Activated T-cell treated with anti-CD3 and anti-CD28 coated beads, Interleukin-2, amount 50 U/mL, for 4 hours (primary cell): ENCODE measurements around the gene KIF1C. TPM values are rescaled to one million over a fixed set of nuclear protein-coding genes. Genes with fewer than 3 reads are reported as not detected.
A peak's percentile ranks its signal among the peaks of the same experiment; 100 is the strongest.

ENCODE experiments used
- ATAC-seq, 2 donors: fragments of 200-7000 bp; cut with Tn5 transposase; one replicate each; pipeline ENCODE4 v1.10.0; 2021
- DNase-seq: peaks from one replicate; pipeline ENCODE4 v3.0.0-alpha.2; 2020
- H3K27me3 Mint-ChIP-seq: one replicate; pipeline ENCODE4 v1.8.0; 2021; ENCODE audit warnings: low read depth, mixed read lengths
- H3K36me3 Mint-ChIP-seq: one replicate; pipeline ENCODE4 v1.8.0; 2022; ENCODE audit warnings: mixed read lengths; ENCODE audit not compliant: insufficient read depth
- H3K4me1 Mint-ChIP-seq: one replicate; pipeline ENCODE4 v1.8.0; 2021; ENCODE audit warnings: low read depth, mixed read lengths
- H3K4me3 Mint-ChIP-seq: one replicate; pipeline ENCODE4 v1.8.0; 2021; ENCODE audit warnings: mild to moderate bottlenecking, moderate library complexity, mixed read lengths
- H3K9me3 Mint-ChIP-seq: one replicate; pipeline ENCODE4 v1.8.0; 2021; ENCODE audit warnings: mixed read lengths
- total RNA-seq, 3 donors: library from RNA; stranded (reverse); gene quantifications; one replicate each; pipeline ENCODE4 v1.2.1, GENCODE V29; 2021

KIF1C gene
- total RNA-seq, 3 donors from 2014 or later, result 42.7 to 49.9 (median 49.4) TPM

DNA sequence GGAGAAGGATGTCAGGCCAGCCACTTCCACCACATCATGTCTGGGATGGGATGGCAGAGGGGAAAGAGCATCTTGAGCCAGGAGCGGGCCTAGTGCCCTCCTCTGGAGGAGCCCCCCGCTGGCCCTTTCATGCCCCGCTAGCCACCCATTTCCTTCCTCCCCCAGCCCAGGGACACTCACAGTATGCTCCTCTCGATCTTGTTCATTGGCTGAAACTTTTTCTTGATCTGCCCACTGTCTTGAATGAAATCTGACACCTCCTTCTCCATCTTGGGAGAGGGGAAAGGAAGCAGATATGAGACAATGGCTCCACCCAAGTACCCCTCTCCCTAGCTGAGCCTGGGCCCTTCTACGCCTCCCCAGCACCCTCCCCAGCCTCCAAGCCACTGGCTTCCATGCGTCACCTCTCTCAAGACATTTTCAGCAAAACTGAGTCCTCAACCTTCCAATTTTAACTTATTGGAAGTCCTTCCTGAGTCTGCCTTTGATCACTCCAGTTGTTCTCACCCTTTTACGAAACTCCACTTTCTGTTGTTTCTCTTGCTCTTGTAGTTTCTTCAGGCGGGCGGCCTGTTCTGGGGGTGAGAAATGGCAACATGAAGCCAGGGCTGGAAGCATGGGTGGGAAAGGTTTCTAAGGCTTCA, 37.3 kb upstream of the KIF1C start:
- no peak for ATAC-seq
- no peaks in the 10 kb centered on the region for H3K27me3 Mint-ChIP-seq
- peaks cover 21% of the 10 kb centered on the region for H3K36me3 Mint-ChIP-seq
- H3K4me1 Mint-ChIP-seq, result peaks cover 9% of the 10 kb centered on the region
- no peaks in the 10 kb centered on the region for H3K9me3 Mint-ChIP-seq
- no peak overlapping the region for H3K4me3 Mint-ChIP-seq
- DNase-seq, result no peak

DNA sequence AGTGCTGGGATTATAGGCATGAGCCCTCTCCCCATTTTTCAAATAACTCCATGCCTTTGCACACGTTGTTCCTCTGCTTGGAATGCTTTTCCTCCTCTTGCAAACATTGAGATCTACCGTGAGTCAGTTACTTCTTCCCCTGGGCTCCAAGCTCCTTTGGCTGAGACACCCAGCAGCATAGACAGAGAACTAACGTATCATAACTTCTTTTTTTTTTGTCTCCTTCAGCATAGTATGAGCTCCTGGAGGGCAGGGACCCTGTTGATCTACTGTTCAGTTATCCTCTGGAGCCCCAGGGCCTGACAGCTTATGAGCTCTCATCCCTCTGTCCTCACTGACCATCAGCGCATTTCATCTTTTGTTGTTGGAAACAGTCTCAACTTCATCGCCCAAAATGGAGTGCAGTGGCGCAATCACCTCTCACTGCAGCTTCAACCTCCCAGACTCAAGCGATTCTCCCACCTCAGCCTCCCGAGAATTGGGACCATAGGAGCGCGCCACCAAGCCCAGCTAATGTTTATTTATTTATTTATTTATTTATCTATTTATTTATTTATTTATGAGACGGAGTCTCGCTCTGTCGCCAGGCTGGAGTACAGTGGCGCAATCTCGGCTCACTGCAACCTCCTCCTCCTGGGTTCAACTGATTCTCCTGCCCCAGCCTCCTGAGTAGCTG, 32.3 kb upstream of the KIF1C start:
- H3K36me3 Mint-ChIP-seq, result peaks cover 23% of the 10 kb centered on the region

DNA sequence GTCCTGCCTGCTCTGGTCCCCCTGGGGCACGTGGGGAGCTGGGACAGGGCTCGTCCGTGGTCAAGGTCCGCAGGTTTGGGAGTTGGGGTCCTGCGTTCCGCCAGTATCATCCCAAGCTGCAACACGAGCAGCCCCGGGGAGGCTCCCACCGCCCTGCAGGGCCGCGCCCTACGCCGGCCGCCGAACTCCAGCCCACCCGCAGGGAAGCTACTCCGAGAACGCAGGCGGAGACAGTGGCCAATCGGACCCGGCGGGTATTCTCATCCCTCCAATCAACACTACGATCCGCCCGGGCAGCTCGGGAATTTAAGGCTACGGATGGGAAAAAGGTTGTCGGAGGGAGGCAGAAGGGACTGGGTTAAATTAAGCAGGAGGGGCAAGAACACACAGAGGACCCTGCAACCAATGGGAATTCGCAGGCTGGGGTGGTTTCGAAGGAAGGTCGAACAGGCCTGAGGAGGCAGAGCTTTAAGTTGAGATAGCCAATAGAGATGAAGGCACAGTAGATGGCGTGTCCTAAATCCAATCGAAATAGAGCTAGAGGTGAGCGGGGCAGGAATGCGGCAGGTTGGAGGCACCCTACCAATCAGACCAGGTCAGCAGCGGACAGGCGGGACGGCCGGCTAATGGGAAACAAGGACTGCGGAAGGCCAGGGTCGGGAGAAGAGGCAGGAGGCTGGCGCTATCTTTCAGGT, 30.8 kb upstream of the KIF1C start:
- Mint-ChIP-seq H3K9me3 (no peaks in the 10 kb centered on the region), H3K4me1 (peaks cover 38% of the 10 kb centered on the region), H3K4me3 (no peak overlapping the region), H3K27me3 (no peaks in the 10 kb centered on the region), H3K36me3 (peaks cover 23% of the 10 kb centered on the region)
- ATAC-seq (peak; percentile 86 to 88), DNase-seq (peak; percentile 88)

More for the DNA sequence above, 32.3 kb upstream of the KIF1C start:
- ATAC-seq (no peak), DNase-seq (no peak)
- no peaks in the 10 kb centered on the region for H3K9me3 Mint-ChIP-seq
- H3K4me3 Mint-ChIP-seq, result peak overlapping the region; percentile 7
- H3K27me3 Mint-ChIP-seq, result no peaks in the 10 kb centered on the region
- H3K4me1 Mint-ChIP-seq, result peaks cover 30% of the 10 kb centered on the region

DNA sequence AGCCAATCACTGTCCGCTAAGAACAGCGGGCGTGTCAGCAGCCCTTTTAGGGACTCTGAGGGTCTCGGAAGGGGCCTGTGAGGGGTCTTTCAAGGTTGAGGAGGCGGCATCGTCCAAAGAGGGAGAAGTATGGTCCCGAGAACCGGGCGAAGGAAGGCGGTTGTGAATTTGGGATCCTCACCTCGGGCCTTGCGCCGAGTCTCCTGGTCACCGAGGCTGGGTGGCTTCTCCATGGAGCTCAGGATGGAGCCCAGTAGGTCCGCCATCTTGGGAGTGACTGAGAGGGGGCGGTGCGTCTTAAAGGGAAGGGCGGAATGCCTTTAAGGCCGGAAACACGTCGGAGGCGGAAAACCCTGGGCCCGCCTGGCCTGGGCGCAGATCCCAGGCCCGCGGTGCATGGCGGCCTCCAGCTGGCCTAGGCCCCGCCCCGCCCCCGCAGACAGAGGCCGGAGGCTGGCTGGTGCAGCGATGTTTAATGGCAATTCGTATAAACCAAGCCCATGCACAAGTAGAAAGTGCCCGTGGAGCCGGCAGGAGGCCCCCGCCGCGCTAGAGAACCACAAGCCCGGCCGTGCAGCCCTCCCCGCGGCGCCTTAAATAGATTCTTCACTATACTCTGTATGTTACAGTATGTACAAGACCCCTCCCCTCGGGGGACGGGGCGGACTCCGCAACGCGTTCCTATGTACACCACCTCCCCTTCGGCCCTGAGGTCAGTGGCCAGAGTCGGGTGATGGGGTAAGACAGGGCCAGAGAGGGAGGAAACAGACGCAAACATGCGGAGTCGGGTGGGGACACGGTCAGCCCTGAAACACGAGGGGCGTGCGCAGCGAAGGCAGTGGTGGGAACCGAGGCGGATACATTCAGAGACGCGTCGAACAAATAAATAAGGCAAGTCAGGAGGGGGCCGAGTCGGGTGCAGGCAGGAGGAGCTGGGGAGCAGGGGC, 29.9 kb upstream of the KIF1C start, which contains the start of gene SPAG7:
Gene SPAG7 (minus strand): TSS at position 279 of the 947 bp plus-strand sequence. CDS start 13 bp downstream, at position 266.
- H3K36me3 Mint-ChIP-seq, result peaks cover 25% of the 10 kb centered on the region
- ATAC-seq (peak; percentile 59 to 61), DNase-seq (peak; percentile 89)
- no peak within 1 kb of the TSS for H3K4me3 Mint-ChIP-seq
- no peaks in the 10 kb centered on the region for H3K9me3 Mint-ChIP-seq
- no peaks in the 10 kb centered on the region for H3K27me3 Mint-ChIP-seq
- peaks cover 38% of the 10 kb centered on the region for H3K4me1 Mint-ChIP-seq

DNA sequence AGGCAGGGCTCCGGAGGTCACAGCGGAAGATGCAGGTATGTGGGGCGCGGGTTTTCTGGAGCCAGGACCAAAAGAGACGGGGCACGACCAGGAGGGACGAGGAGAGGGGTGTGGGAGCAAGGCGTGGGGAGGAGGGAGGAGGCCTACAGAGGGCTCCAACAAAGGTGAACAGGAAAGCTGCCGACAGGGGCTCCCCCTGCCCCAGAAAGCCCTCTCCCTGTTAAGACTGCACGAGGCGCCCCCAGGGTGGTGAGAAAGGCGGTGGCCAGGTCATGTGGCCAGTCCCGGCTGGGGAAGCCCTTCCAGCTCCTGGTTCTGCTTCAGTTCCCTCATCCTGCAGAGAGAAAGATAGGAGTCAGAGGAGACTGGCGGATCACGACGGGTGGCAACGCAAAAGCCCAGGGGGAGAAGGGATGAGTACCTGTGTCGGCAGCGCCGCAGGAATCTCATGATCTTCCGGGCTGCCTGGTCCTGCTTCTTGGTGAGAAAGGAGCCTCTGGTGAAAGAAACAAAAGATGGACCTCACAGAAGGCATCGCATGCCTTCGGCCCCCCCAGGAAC, 29.2 kb upstream of the KIF1C start:
- no peaks in the 10 kb centered on the region for H3K27me3 Mint-ChIP-seq
- H3K36me3 Mint-ChIP-seq, result peaks cover 28% of the 10 kb centered on the region
- no peaks in the 10 kb centered on the region for H3K9me3 Mint-ChIP-seq
- ATAC-seq (no peak), DNase-seq (no peak)
- H3K4me1 Mint-ChIP-seq, result peaks cover 38% of the 10 kb centered on the region
- no peak overlapping the region for H3K4me3 Mint-ChIP-seq

DNA sequence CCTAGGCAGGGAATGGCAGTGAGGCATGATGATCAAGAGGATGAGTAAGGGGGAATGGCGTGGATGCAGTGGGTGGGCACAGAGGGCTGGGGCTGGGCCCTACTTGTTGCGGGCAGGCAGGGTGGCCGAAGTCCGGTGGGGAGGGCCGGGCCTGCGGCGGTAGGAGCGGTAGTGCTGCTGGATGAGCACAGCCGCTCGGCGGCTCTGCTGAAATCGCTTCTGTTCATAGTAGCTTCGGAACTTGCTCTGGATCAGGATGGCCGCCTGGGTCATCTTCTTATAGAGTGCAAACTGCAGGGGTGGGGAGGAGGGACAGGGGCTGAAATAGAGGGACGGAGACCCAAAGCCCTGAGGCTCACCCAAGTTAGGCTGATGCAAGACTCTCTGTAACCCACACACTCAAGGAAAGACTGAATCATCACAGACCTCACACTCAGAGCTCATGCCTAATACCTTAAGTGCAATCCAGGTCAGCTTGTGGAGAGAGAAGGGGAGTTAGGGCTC, 28.7 kb upstream of the KIF1C start:
- Mint-ChIP-seq H3K4me3 (no peak overlapping the region), H3K27me3 (no peaks in the 10 kb centered on the region), H3K36me3 (peaks cover 33% of the 10 kb centered on the region), H3K9me3 (no peaks in the 10 kb centered on the region), H3K4me1 (peaks cover 38% of the 10 kb centered on the region)
- DNase-seq, result peak; percentile 25
- peak; percentile 11 to 27 for ATAC-seq

DNA sequence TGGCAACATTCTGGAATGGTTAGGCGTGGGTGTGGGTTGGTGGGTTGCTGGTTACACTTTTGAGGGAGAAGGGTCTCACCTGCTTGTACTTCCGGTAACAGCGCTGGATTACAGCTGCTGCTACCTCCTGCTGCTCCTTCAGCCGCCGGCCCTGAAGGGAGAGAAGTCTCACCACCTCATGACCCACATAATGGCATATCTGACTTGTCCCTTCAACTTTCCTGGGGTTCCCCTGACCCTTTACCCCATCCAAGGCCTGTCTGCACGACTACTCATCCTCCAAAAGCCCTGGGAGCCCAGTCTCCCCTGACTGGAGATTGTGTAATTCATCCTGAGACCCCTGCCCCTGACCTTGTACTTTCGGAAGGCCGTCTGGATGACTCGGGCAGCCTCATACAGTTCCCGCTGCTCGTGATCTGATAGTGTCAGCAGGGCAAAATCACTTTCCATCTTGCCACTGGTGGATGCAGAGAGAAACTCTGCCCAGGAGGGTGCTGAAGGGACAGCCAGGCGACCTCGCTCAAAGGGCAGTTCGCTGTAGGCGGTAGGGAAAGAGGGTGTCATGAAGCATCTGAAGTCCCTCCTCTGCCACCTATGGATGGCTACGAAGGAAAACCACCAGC, 28.1 kb upstream of the KIF1C start:
- Mint-ChIP-seq H3K4me1 (peaks cover 38% of the 10 kb centered on the region), H3K36me3 (peaks cover 37% of the 10 kb centered on the region), H3K9me3 (no peaks in the 10 kb centered on the region), H3K27me3 (no peaks in the 10 kb centered on the region), H3K4me3 (no peak overlapping the region)
- ATAC-seq (no peak), DNase-seq (no peak)

DNA sequence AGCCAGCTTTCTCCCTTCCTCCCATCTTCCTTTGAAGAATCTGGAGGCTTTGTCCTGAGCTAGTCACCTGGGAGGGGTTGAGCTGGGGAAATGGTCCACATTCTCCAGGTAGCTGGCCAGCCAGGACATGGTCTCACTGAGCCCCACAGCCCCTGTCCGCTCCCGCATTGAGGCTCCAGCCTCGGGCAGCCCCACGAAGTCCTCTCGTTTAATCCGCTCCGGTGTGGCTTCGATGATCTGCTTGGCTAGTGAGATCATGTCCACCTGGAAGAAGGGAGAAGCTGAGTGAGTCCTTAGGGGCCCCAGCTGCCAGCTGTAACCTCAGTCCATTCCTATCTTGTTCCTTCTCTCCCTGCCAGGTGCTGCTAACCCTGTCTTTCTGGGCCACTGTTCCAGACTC, 27.5 kb upstream of the KIF1C start:
- Mint-ChIP-seq H3K27me3 (no peaks in the 10 kb centered on the region), H3K9me3 (no peaks in the 10 kb centered on the region)
- no peak for ATAC-seq

DNA sequence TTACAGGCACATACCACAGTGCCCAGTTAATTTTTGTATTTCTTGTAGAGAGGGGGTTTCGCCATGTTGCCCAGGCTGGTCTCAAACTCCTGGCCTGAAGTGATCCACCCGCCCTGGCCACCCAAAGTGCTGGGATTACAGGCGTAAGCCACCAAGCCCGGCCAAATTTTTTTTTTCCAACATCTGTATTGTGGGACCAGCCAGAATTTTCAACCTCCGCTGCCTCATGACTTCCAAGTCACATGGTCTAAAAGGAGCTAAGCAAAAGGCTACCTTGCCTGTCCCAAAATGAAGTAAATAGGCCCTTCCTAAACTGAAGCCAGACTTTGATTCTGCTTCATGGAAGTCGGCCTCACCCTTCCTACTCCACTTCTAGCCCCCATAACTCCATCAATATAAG, 25.9 kb upstream of the KIF1C start:
- peaks cover 39% of the 10 kb centered on the region for H3K36me3 Mint-ChIP-seq
- no peaks in the 10 kb centered on the region for H3K27me3 Mint-ChIP-seq
- peaks cover 28% of the 10 kb centered on the region for H3K4me1 Mint-ChIP-seq
- ATAC-seq, result no peak
- DNase-seq, result no peak
- H3K4me3 Mint-ChIP-seq, result no peak overlapping the region
- no peaks in the 10 kb centered on the region for H3K9me3 Mint-ChIP-seq

More for the DNA sequence above, 27.5 kb upstream of the KIF1C start:
- peaks cover 42% of the 10 kb centered on the region for H3K36me3 Mint-ChIP-seq
- no peak overlapping the region for H3K4me3 Mint-ChIP-seq
- DNase-seq, result no peak
- peaks cover 36% of the 10 kb centered on the region for H3K4me1 Mint-ChIP-seq

DNA sequence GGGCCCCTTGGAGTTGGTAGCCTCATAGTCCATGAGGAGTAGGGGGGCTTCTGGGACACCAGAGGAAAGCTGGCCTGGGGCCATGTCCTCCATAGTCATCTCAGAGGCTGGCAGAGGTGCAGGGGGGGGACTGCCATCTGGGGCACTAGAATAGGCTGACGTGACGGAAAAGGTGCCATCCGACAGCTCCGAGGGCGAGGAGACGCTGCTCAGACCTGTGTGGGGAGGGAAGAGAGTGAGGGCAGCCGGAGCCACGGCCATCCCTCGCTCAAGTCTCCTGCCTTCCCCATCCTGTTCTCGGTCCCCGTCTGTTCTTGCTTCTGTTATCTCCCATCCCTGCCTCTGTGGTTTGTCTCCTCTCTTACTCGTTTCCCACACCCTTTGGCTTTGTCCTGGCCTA, 25.4 kb upstream of the KIF1C start:
- H3K36me3 Mint-ChIP-seq, result peaks cover 39% of the 10 kb centered on the region
- ATAC-seq, result no peak
- no peak overlapping the region for H3K4me3 Mint-ChIP-seq
- peaks cover 28% of the 10 kb centered on the region for H3K4me1 Mint-ChIP-seq
- H3K9me3 Mint-ChIP-seq, result no peaks in the 10 kb centered on the region
- H3K27me3 Mint-ChIP-seq, result no peaks in the 10 kb centered on the region
- DNase-seq, result no peak

DNA sequence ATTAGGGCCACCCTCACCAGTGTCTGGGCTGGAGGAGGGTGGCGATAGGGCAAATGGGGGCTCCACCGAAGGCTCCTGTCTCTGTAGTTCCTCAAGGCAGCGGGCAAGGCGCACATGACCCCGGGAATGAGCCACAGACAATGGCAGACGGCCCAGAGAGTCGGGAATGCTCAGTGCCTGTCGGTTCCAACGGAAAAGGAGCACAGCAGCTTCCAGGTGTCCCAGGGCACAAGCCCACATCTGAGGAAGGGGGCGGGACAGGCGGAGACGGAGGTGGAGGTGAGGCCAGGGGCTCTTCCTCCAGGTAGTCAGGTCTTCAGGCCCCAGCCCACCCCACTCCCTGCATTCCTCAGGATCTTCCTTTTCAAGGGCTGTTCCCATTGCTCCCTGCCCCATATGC, 25.0 kb upstream of the KIF1C start:
- no peak for DNase-seq
- ATAC-seq, result no peak
- no peaks in the 10 kb centered on the region for H3K9me3 Mint-ChIP-seq
- no peaks in the 10 kb centered on the region for H3K27me3 Mint-ChIP-seq
- no peak overlapping the region for H3K4me3 Mint-ChIP-seq
- H3K36me3 Mint-ChIP-seq, result peaks cover 40% of the 10 kb centered on the region
- H3K4me1 Mint-ChIP-seq, result peaks cover 28% of the 10 kb centered on the region

DNA sequence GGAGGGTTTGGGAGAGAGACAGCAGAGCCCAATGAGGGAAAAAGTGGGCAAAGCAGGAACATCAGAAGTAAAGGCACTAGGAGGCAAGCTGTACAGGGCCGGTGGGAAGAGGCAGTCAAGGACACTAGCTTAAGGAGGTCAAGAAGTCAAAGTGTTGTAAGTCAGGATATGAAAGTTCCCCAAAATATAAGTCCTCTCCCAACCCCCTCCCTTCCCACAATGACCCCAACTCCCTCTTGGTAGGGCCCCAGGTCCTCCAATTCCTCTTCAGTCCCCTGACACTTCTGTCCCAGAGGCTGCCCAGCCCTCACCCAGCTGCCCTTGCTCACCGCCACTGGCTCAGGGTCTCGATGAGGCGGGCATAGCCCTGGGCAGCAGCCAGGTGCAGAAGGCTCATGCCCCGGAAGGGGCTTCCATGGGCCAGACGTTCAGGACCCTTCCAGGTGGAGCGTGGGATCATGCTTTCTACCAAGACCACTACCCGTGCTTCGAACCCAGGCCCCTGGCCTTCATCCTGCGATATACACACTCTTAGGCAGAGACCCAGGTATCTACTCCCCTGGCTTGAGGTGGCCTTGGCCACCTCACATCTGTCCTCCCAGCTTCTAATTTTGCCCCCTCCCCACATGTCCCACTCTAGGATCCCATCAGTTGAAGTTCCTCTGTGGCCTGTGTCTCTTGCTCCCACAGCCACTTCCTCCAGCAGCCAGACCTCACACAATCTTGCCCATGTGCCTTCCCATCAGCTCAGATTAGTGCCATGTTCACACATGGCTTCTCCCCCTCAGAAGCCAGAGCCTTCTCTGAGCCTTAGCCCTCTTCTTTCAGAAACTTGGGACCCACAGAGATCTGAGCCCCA, 24.3 kb upstream of the KIF1C start:
- no peaks in the 10 kb centered on the region for H3K27me3 Mint-ChIP-seq

More for the DNA sequence above, 24.3 kb upstream of the KIF1C start:
- DNase-seq (no peak), ATAC-seq (no peak)
- Mint-ChIP-seq H3K4me1 (peaks cover 28% of the 10 kb centered on the region), H3K36me3 (peaks cover 44% of the 10 kb centered on the region), H3K4me3 (no peak overlapping the region), H3K9me3 (no peaks in the 10 kb centered on the region)
